GM19240 (cell line): Measurements from ENCODE around the gene ODAD2.

ENCODE experiments used
- DNase-seq: peaks from one replicate; pipeline ENCODE4 v3.0.0; 2011; ENCODE audit warnings: low spot score; ENCODE audit not compliant: insufficient read length

The ODAD2 gene

GRCh38 chr10:27774831-27775230 lies 224.0 kb downstream of the ODAD2 start:
- DNase-seq: no peak

DNA sequence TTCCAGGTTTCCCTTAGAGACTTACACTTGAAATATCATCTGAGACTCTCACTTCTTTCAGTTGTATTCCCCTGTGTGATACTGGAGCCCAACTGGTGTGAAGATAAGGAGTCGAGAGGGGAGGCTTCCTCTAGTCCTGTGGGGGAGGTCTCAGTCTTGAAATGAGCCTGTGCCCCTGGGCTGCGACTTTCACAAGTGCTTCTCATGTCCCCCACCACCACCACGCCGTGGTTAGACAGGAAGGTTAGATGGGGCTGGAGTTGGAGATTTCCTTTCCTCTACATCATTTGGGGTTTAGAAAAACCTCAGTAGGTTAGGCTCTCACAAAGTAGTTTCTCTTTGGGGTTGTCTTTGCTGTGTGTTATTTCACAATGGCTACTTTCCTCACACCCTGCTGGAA lies 227.6 kb downstream of the ODAD2 start:
- no peak for DNase-seq

- no peak for DNase-seq
Observed at GRCh38 chr10:27770181-27770580, 228.7 kb downstream of the ODAD2 start.
